NCI-H2171 (cell line): ENCODE results near the gene OIP5.
"Not testable (repeated sequence)": the region's sequence is repeated elsewhere in the genome, so short reads cannot be mapped to it uniquely, and the experiment has no call there.

Experiments used
- DNase-seq: peaks from one replicate; lab custom pipeline; 2025; lab: John Stamatoyannopoulos, UW

Gene OIP5

GRCh38 chr15:41301587-41301986 is 30.8 kb downstream of the OIP5 start:
- no peak for DNase-seq

DNA sequence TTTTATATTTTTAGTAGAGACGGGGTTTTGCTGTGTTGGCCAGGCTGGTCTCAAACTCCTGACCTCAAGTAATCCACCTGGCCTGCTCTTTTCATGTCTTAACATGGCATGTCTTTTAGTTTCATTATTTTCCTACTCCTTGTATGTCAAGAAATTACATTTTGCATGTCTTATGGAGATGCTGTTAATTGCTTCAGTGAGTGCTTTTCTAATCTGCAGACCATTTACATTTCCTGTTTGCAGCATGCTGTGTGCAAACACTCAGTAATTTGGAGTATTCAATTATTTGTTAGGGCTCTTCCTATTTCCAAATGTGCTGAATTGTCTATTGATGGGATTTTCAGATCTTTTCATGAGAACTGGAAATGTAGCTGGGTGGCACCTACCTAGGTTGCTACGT is 31.3 kb downstream of the OIP5 start:
- not testable (repeated sequence) for DNase-seq

GRCh38 chr15:41292521-41292920 is 39.9 kb downstream of the OIP5 start:
- DNase-seq = no peak

DNA sequence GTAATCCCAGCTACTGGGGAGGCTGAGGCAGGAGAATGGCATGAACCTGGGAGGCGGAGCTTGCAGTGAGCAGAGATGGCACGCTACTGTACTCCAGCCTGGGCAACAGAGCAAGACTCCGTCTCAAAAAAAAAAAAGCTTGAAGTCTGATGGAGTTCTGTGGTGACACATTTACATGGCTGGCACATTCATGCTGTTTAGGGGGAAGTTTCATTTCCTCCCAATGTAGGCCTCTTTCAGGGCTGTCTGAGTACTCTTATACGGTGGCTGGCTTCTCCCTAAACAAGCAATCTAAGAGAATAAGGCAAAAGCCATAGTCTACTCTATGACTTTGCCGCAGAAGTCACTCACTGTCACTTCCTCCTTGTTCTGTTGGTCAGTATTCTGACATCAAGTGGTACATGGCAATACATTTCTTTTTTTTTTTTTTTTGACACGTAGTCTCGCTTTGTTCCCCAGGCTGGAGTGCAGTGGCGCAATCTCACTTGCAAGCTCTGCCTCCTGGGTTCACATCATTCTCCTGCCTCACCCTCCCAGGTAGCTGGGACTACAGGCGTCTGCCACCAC is 41.2 kb downstream of the OIP5 start:
- no peak for DNase-seq

DNA sequence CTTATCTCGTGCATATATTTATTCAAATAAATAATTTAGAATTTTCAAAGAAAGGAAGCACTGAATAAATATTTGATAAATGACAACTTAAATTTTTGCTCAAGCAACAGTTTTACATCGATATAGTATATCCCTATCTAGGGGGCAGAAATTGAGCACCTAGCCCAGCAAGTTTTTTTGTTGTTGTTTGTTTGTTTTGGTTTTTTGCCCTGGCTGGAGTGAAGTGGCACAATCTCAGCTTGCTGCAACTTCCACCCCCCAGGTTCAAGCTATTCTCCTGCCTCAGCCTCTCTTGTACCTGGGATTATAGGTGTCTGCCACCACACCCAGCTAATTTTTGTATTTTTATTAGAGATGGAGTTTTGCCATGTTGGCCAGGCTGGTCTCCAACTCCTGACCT is 42.4 kb downstream of the OIP5 start:
- no peak for DNase-seq

DNA sequence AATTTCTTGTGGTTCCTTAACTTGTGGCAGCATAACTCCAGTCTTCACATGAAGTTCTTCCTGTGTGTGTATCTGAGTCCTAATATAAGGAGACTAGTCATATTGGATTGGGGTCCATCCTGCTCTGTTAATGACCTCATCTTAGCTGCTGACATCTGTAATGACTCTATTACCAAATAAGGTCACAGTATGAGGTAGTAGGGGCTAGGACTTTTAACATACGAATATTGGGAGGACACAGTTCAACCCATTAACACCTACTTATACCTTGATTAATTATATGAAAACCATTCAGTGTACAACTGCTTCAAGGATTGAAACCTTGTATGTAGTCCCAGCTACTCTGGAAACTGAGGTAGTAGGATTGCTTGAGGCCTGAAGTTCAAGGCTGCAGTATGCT is 43.9 kb downstream of the OIP5 start:
- DNase-seq = no peak

GRCh38 chr15:41286665-41287333 is 45.6 kb downstream of the OIP5 start:
- no peak for DNase-seq

GRCh38 chr15:41285285-41285684 is 47.1 kb downstream of the OIP5 start:
- no peak for DNase-seq

DNA sequence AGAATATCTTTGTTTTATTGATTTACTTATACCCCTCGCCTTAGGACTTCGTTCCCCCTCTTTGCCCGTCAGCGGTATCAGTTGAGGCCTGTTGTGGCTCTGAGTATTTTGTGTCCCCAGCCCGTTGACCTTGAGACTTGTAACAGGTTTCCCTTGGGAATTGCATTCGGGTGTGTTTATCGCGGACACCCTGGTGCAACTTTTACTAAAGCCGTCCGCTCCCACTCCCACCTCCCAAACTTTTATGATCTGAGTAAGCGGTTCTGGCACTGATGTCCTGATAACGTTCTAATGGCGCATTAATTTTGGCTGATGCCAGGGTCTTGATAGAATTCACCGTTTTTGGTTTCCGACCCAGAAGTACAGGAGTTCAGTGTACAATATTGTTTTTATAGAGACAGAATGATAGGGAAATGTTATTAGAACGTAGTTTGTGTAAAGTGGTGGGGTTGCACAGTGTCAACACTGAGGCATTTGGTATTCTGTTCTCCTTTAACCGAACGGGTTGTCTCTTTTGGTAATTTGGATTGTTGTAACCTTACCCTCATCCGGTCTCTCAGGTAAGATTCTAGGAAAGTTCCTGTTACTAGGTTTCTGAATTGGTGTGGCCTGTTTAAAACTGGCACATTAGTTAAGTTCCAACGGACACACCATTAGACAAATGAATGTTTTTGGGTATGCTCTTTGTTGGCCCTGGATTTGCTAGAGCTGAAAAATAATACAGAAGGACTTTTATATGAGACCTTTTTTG is 47.8 kb downstream of the OIP5 start:
- peak; percentile 12 for DNase-seq

DNA sequence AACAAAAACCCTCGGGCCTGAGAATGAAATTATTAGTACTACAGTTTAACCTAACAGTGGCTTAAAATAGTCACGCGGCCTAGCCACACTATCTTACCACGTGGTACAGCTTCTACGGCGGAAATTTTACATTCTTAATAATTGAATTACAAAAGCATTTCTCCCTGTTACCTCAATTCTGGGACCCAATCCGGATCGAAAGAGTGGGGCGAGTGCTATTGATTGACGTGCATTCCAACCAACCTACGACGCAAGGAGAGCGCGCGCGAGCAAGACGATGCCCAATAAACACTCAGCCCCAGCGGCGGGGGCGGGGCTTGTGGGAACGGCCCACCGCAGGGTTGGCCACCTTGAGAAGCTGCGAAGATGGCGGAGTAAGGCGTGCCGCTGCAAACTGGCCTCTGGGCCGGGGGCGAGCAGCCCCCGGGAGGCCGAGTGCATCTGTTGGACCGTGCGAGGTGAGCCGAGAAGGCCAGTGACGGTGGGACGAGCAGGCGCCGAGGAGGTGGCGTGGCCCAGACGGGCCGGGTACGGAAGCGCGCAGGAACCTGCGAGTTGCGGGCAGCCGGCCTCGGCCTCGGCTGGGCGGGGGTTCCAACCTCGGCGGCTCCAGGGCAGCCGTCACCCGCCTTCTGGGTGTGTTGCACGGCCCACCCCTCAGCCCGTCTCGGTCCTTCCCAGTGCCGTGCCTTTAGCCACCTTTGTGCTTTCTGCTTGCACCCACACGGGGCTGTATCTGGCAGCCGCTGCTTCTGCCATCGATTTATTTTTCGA is 48.6 kb downstream of the OIP5 start:
- DNase-seq = peak; percentile 98

- DNase-seq = not testable (repeated sequence)
These were observed 49.3 kb downstream of the OIP5 start for GRCh38 chr15:41282980-41283652.

GRCh38 chr15:41282436-41282835 is 50.0 kb downstream of the OIP5 start:
- not testable (repeated sequence) for DNase-seq

DNA sequence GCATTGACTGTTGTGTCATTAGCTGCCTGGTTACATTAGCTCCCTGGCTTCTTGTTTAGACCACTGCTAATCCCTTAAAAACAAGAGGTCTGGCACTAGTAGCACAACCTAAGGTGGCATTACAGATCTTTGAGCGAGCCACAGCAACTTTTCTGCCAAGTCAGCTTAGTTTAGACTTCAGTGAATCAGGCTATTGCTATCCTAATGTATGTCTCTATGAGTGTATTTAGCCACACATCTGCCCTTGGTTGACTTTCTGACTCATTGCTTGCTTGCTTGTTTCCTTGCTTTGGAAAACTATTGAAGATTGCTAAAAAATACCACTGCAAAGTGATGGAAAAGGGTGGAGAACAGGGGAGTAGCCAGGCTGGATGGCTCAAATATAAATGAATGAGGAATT is 51.2 kb downstream of the OIP5 start:
- DNase-seq = no peak

GRCh38 chr15:41279535-41280283 is 52.7 kb downstream of the OIP5 start:
- no peak for DNase-seq

- no peak for DNase-seq
These were observed 54.1 kb downstream of the OIP5 start for GRCh38 chr15:41278319-41278718.

- no peak for DNase-seq
These were observed 55.6 kb downstream of the OIP5 start for GRCh38 chr15:41276831-41277230.

DNA sequence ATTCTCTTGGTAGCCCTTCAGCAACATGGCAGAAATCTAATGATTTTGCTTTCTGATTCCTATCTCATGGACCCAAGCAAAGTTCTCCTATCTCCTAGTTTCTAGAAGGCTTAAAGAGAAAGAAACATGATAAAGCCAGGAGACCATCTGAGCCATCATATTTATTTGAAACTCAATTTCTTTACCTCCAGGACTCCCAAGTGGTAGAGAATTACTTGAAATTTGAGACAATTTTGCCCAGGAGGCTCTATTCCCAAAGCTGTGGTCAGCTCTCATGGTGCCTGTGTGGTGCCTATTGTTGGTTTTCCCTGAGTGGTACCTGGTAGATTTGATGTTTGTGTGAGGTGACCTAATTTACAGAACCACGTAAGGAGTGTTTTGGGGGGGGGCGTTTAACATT is 62.5 kb downstream of the OIP5 start:
- no peak for DNase-seq

GRCh38 chr15:41263891-41264351 is 68.5 kb downstream of the OIP5 start:
- DNase-seq = no peak

GRCh38 chr15:41262571-41262970 is 69.8 kb downstream of the OIP5 start:
- DNase-seq = no peak

GRCh38 chr15:41260924-41261323 is 71.5 kb downstream of the OIP5 start:
- DNase-seq = not testable (repeated sequence)

DNA sequence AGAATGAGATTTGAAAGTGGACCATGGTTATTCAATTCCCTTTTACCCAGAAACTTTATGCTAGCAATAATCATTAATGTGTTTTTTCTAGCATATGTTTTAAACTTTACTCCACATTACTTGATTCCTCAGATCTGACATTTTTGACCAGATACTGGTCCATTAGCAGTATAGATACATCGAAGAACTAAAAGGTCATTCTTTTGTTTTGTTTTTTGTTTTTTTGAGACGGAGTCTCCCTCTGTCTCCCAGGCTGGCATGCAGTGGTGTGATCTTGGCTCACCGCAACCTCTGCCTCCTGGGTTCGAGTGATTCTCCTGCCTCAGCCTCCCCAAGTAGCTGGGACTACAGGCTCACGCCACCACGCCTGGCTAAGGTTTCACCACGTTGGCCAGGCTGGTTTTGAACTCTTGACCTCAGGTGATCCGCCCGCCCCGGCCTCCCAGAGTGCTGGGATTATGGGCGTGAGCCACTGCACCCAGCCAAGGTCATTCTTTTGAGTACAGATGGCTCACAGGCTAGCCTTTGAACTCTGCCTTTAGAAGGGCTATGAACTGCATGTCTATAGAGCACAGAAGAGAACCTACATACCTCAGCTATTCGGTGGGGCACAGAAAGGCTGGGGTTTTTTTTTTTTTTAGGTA is 72.7 kb downstream of the OIP5 start:
- DNase-seq = no peak
